ENCODE measurements around the gene PDE4D. TPM values are rescaled to one million over a fixed set of nuclear protein-coding genes. Genes with fewer than 3 reads are reported as not detected.

The PDE4D gene
- total RNA-seq, 1 donor from 2014 or later = 2.3 TPM

GRCh38 chr5:59535561-59535960 lies 358.0 kb downstream of the PDE4D start:
- H3K4me1 ChIP-seq = no peaks in the 10 kb centered on the region
- no peak for TF ChIP-seq CTCF (IDR thresholded peaks at IDR 0.05)
- TF ChIP-seq EZH2 (IDR thresholded peaks at IDR 0.05) = no peak
- TF ChIP-seq EZH2phosphoT487 (IDR thresholded peaks at IDR 0.05) = no peak
- H3K9me3 ChIP-seq (ENCODE audit: low read depth) = no peaks in the 10 kb centered on the region
- H4K20me1 ChIP-seq (ENCODE audit: low read depth) = no peaks in the 10 kb centered on the region
- H3K27me3 ChIP-seq = no peaks in the 10 kb centered on the region
- H3K79me2 ChIP-seq (ENCODE audit: low read depth) = no peaks in the 10 kb centered on the region
- no peak for DNase-seq (ENCODE audit: low spot score)
- no peak overlapping the region for H3K4me3 ChIP-seq
- H3K9ac ChIP-seq = no peak overlapping the region
- H3K36me3 ChIP-seq = no peaks in the 10 kb centered on the region
- H3K4me1 Mint-ChIP-seq = peaks cover 10% of the 10 kb centered on the region
- H3K4me2 ChIP-seq = no peak overlapping the region
- H3K9me3 Mint-ChIP-seq = no peaks in the 10 kb centered on the region
- H3K27ac ChIP-seq = no peak overlapping the region
- peak overlapping the region; percentile 69 for H2AFZ ChIP-seq (replicated peaks)
- no peaks in the 10 kb centered on the region for H3K27me3 Mint-ChIP-seq (ENCODE audit: insufficient read depth, low read depth)
- no peaks in the 10 kb centered on the region for H3F3A ChIP-seq (ENCODE audit: low read depth)
- H3K4me3 Mint-ChIP-seq = no peak overlapping the region
- no peaks in the 10 kb centered on the region for H3K36me3 Mint-ChIP-seq
- H3K27ac Mint-ChIP-seq = no peak overlapping the region

DNA sequence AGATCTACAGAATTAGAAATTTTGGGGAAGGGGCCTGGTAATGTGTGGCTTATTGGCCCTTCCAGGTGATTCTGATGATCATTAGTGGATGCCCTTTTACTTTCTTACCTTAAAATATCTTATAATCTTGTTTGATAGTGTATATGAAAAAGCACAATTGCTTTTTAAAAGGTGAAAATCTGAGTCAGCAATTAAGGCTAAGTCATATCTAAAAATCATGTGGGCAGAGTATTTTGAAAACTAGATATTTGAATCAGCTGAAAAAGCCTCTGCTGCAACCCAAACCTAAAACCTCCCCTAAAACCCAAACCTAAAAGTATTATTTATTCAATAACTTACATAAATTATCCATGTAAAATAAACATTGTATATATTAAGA lies 359.8 kb downstream of the PDE4D start:
- TF ChIP-seq EZH2phosphoT487 (IDR thresholded peaks at IDR 0.05) = no peak
- no peak for TF ChIP-seq CTCF (IDR thresholded peaks at IDR 0.05)
- TF ChIP-seq EZH2 (IDR thresholded peaks at IDR 0.05) = no peak
- no peak overlapping the region for H3K4me3 Mint-ChIP-seq

GRCh38 chr5:59532979-59533729 lies 360.4 kb downstream of the PDE4D start:
- Mint-ChIP-seq H3K4me1 (peaks cover 8% of the 10 kb centered on the region), H3K4me3 (no peak overlapping the region), H3K27me3 (ENCODE audit: insufficient read depth, low read depth) (no peaks in the 10 kb centered on the region), H3K9me3 (no peaks in the 10 kb centered on the region), H3K36me3 (peaks cover 1% of the 10 kb centered on the region), H3K27ac (no peak overlapping the region)
- Histone ChIP-seq H2AFZ (replicated peaks) (no peak overlapping the region), H3K36me3 (no peaks in the 10 kb centered on the region), H3K4me1 (no peaks in the 10 kb centered on the region), H3K27ac (no peak overlapping the region), H3K4me3 (no peak overlapping the region), H3F3A (ENCODE audit: low read depth) (no peaks in the 10 kb centered on the region), H3K9me3 (ENCODE audit: low read depth) (no peaks in the 10 kb centered on the region), H4K20me1 (ENCODE audit: low read depth) (no peaks in the 10 kb centered on the region), H3K9ac (no peak overlapping the region), H3K79me2 (ENCODE audit: low read depth) (no peaks in the 10 kb centered on the region), H3K4me2 (no peak overlapping the region), H3K27me3 (no peaks in the 10 kb centered on the region)
- TF ChIP-seq EZH2 (IDR thresholded peaks at IDR 0.05) (no peak), EZH2phosphoT487 (IDR thresholded peaks at IDR 0.05) (no peak), CTCF (IDR thresholded peaks at IDR 0.05) (no peak)
- no peak for DNase-seq (ENCODE audit: low spot score)

More for the DNA sequence above, 359.8 kb downstream of the PDE4D start:
- no peak overlapping the region for H2AFZ ChIP-seq (replicated peaks)
- no peak overlapping the region for H3K27ac ChIP-seq
- no peaks in the 10 kb centered on the region for H3F3A ChIP-seq (ENCODE audit: low read depth)
- no peaks in the 10 kb centered on the region for H3K4me1 ChIP-seq
- H3K36me3 Mint-ChIP-seq = no peaks in the 10 kb centered on the region
- H3K79me2 ChIP-seq (ENCODE audit: low read depth) = no peaks in the 10 kb centered on the region
- no peaks in the 10 kb centered on the region for H3K9me3 Mint-ChIP-seq
- H3K36me3 ChIP-seq = no peaks in the 10 kb centered on the region
- no peaks in the 10 kb centered on the region for H3K9me3 ChIP-seq (ENCODE audit: low read depth)
- H3K27me3 Mint-ChIP-seq (ENCODE audit: insufficient read depth, low read depth) = no peaks in the 10 kb centered on the region
- H3K27me3 ChIP-seq = no peaks in the 10 kb centered on the region
- no peaks in the 10 kb centered on the region for H4K20me1 ChIP-seq (ENCODE audit: low read depth)
- no peak overlapping the region for H3K9ac ChIP-seq
- peaks cover 3% of the 10 kb centered on the region for H3K4me1 Mint-ChIP-seq
- no peak overlapping the region for H3K4me3 ChIP-seq
- no peak for DNase-seq (ENCODE audit: low spot score)
- H3K4me2 ChIP-seq = no peak overlapping the region
- H3K27ac Mint-ChIP-seq = no peak overlapping the region

Measured in neural progenitor cell (in vitro differentiated cells).